H9 (cell line): ENCODE data around the gene CADPS2. TPM values are rescaled to one million over a fixed set of nuclear protein-coding genes. Genes with fewer than 3 reads are reported as not detected.

Source experiments
- DNase-seq: peaks from one replicate; pipeline ENCODE4 v3.0.0-alpha.2; 2017
- H2AFZ ChIP-seq: one replicate; pipeline ENCODE4 v1.6.1; 2013; ENCODE audit warnings: mild to moderate bottlenecking, low read length, control low read depth, moderate library complexity
- H2AK5ac ChIP-seq: 2 replicates; pipeline ENCODE4 v1.6.1; 2013; ENCODE audit warnings: low read length, control low read depth, mixed read lengths; ENCODE audit not compliant: insufficient read length
- H2BK120ac ChIP-seq: one replicate; pipeline ENCODE4 v1.6.1; 2013; ENCODE audit warnings: low read depth, mild to moderate bottlenecking, low read length, control low read depth, inconsistent platforms; ENCODE audit not compliant: poor library complexity, severe bottlenecking
- H2BK12ac ChIP-seq: 2 replicates; pipeline ENCODE4 v1.6.1; 2013; ENCODE audit warnings: low read length, control low read depth, mixed read lengths, low read depth; ENCODE audit not compliant: insufficient read length
- H2BK15ac ChIP-seq: 2 replicates; pipeline ENCODE4 v1.6.1; 2013; ENCODE audit warnings: low read depth, low read length, control low read depth
- H2BK20ac ChIP-seq: one replicate; pipeline ENCODE4 v1.6.1; 2013; ENCODE audit warnings: low read depth, mild to moderate bottlenecking, low read length, control low read depth, inconsistent platforms; ENCODE audit not compliant: poor library complexity, severe bottlenecking
- H2BK5ac ChIP-seq: 2 replicates; pipeline ENCODE4 v1.6.1; 2013; ENCODE audit warnings: low read length, control low read depth, mixed read lengths; ENCODE audit not compliant: insufficient read length
- H3K14ac ChIP-seq: 2 replicates; pipeline ENCODE4 v1.6.1; 2013; ENCODE audit warnings: low read length, control low read depth; ENCODE audit not compliant: insufficient read depth
- H3K18ac ChIP-seq: 2 replicates; pipeline ENCODE4 v1.6.1; 2013; ENCODE audit warnings: low read depth, mild to moderate bottlenecking, mixed read lengths, low read length, control low read depth; ENCODE audit not compliant: insufficient read length
- H3K23ac ChIP-seq: 2 replicates; pipeline ENCODE4 v1.6.1; 2013; ENCODE audit warnings: low read length, control low read depth, mixed read lengths, low read depth; ENCODE audit not compliant: insufficient read length
- H3K23me2 ChIP-seq: 2 replicates; pipeline ENCODE4 v1.6.1; 2013; ENCODE audit warnings: low read depth, mild to moderate bottlenecking, mixed read lengths, low read length, control low read depth; ENCODE audit not compliant: insufficient read length, poor library complexity, severe bottlenecking
- H3K27ac ChIP-seq: 2 replicates; pipeline ENCODE4 v1.5.1; 2013; ENCODE audit warnings: low read length, control low read depth, mixed read lengths, low read depth; ENCODE audit not compliant: insufficient read length
- H3K27me3 ChIP-seq: 2 replicates; pipeline ENCODE4 v1.6.1; 2013; ENCODE audit warnings: low read length, control low read depth, inconsistent platforms; ENCODE audit not compliant: insufficient read depth
- H3K4ac ChIP-seq: 2 replicates; pipeline ENCODE4 v1.6.1; 2013; ENCODE audit warnings: low read depth, mild to moderate bottlenecking, control low read depth, inconsistent platforms, low read length, moderate library complexity
- H3K4me1 ChIP-seq: 2 replicates; pipeline ENCODE4 v1.6.1; 2013; ENCODE audit warnings: low read length, control low read depth, inconsistent platforms; ENCODE audit not compliant: insufficient read depth
- H3K4me2 ChIP-seq: 2 replicates; pipeline ENCODE4 v1.6.1; 2013; ENCODE audit warnings: low read length, control low read depth, mixed read lengths; ENCODE audit not compliant: insufficient read length, insufficient read depth
- H3K56ac ChIP-seq: 2 replicates; pipeline ENCODE4 v1.6.1; 2013; ENCODE audit warnings: low read depth, mild to moderate bottlenecking, mixed read lengths, low read length, control low read depth; ENCODE audit not compliant: insufficient read length
- H3K79me1 ChIP-seq: 2 replicates; pipeline ENCODE4 v1.6.1; 2013; ENCODE audit warnings: low read depth, mild to moderate bottlenecking, moderate library complexity, low read length, control low read depth, inconsistent platforms; ENCODE audit not compliant: insufficient read depth, poor library complexity, severe bottlenecking
- H3K79me2 ChIP-seq: 2 replicates; pipeline ENCODE4 v1.6.1; 2013; ENCODE audit warnings: low read length, control low read depth, inconsistent platforms; ENCODE audit not compliant: insufficient read depth
- H3K9ac ChIP-seq: 2 replicates; pipeline ENCODE4 v1.6.1; 2013; ENCODE audit warnings: low read length, control low read depth, mixed read lengths; ENCODE audit not compliant: insufficient read length; ENCODE audit errors: extremely low read depth
- H3K9me3 ChIP-seq: one replicate; pipeline ENCODE4 v1.6.1; 2013; ENCODE audit warnings: low read depth, low read length, inconsistent platforms; ENCODE audit not compliant: control insufficient read depth
- H3T11ph ChIP-seq: one replicate; pipeline ENCODE4 v1.6.1; 2013; ENCODE audit warnings: mild to moderate bottlenecking, low read length, control low read depth, inconsistent platforms
- H4K20me1 ChIP-seq: one replicate; pipeline ENCODE4 v1.6.1; 2013; ENCODE audit not compliant: control insufficient read depth, insufficient read length, insufficient read depth
- H4K5ac ChIP-seq: 2 replicates; pipeline ENCODE4 v1.6.1; 2013; ENCODE audit warnings: low read depth, mild to moderate bottlenecking, mixed read lengths, low read length, control low read depth; ENCODE audit not compliant: insufficient read length
- H4K8ac ChIP-seq: replicated peaks from 2 replicates; pipeline ENCODE4 v1.6.1; 2013; ENCODE audit warnings: low read length, control low read depth, mixed read lengths, low read depth; ENCODE audit not compliant: insufficient read length
- H4K91ac ChIP-seq: 2 replicates; pipeline ENCODE4 v1.6.1; 2013; ENCODE audit warnings: low read depth, mild to moderate bottlenecking, moderate library complexity, mixed read lengths, low read length, control low read depth; ENCODE audit not compliant: insufficient read length
- H3K27ac Mint-ChIP-seq, 3 experiments: 2 replicates in 2 of 3; 3 replicates in 1 of 3; pipeline ENCODE4 v1.8.0; 2020 to 2021; ENCODE audit warnings: mixed read lengths in 3 of 3, mild to moderate bottlenecking in 1 of 3, moderate library complexity in 1 of 3
- H3K27me3 Mint-ChIP-seq: 2 replicates; pipeline ENCODE4 v1.8.0; 2021; ENCODE audit warnings: low read depth, mild to moderate bottlenecking, moderate library complexity, mixed read lengths
- H3K36me3 Mint-ChIP-seq, 3 experiments: 2 replicates in 2 of 3; 3 replicates in 1 of 3; pipeline ENCODE4 v1.8.0; 2020 to 2021; ENCODE audit warnings: low read depth in 3 of 3, mixed read lengths in 3 of 3; ENCODE audit not compliant: insufficient read depth in 1 of 3
- H3K4me1 Mint-ChIP-seq, 2 experiments: 2 replicates each; pipeline ENCODE4 v1.8.0; 2020; ENCODE audit warnings: mixed read lengths in 2 of 2
- H3K4me3 Mint-ChIP-seq, 2 experiments: 2 replicates in 1 of 2; 3 replicates in 1 of 2; pipeline ENCODE4 v1.8.0; 2020 to 2021; ENCODE audit warnings: mild to moderate bottlenecking in 2 of 2, mixed read lengths in 2 of 2, moderate library complexity in 1 of 2
- H3K9me3 Mint-ChIP-seq, 2 experiments: 2 replicates in 1 of 2; 3 replicates in 1 of 2; pipeline ENCODE4 v1.8.0; 2020; ENCODE audit warnings: mild to moderate bottlenecking in 2 of 2, mixed read lengths in 2 of 2, moderate library complexity in 1 of 2
- CTCF ChIP-seq: fragments of 200-600 bp; sonication (generic); conservative IDR thresholded peaks from 3 replicates; pipeline ENCODE4 v1.8.0; 2021; ENCODE audit warnings: antibody characterized with exemption, mild to moderate bottlenecking
- WGBS: extraction: QIAGEN DNeasy Blood & Tissue Kit; methylation state at CpG from one replicate; pipeline ENCODE4 v1.1.7; 2013; ENCODE audit warnings: missing lambda C conversion rate, low lambda C conversion rate, mixed read lengths; ENCODE audit not compliant: insufficient read length; ENCODE audit errors: extremely low coverage; 5-methylcytosine and 5-hydroxymethylcytosine counted together
- total RNA-seq: library from RNA; stranded (reverse); gene quantifications from 2 replicates; pipeline ENCODE4 v1.2.1, GENCODE V29; 2021

The CADPS2 gene
- total RNA-seq, 1 experiment from 2014 or later: 7.1 TPM

GRCh38 chr7:122626785-122627184 lies 259.5 kb downstream of the CADPS2 start:
- Histone ChIP-seq H3K23me2 (no peaks in the 10 kb centered on the region), H3K4ac (no peak overlapping the region), H3K9ac (no peak overlapping the region), H3K27me3 (no peaks in the 10 kb centered on the region), H3K18ac (no peak overlapping the region), H4K20me1 (no peaks in the 10 kb centered on the region), H3K79me1 (no peaks in the 10 kb centered on the region), H4K5ac (no peak overlapping the region), H4K91ac (no peak overlapping the region), H3K56ac (no peak overlapping the region), H4K8ac (no peak overlapping the region), H3K14ac (no peak overlapping the region), H2BK15ac (no peak overlapping the region), H2BK20ac (no peak overlapping the region), H2BK5ac (no peak overlapping the region), H3K27ac (no peak overlapping the region), H3K79me2 (no peaks in the 10 kb centered on the region), H2AFZ (no peak overlapping the region), H3K4me1 (peaks cover 2% of the 10 kb centered on the region; the same call in 1 of the 2 replicates), H2BK120ac (no peak overlapping the region), H3K23ac (no peak overlapping the region), H3K9me3 (no peaks in the 10 kb centered on the region), H3K4me2 (no peak overlapping the region), H3T11ph (no peak overlapping the region), H2BK12ac (no peak overlapping the region), H2AK5ac (no peak overlapping the region)
- DNase-seq: no peak
- no peaks in the 10 kb centered on the region for H3K27me3 Mint-ChIP-seq
- H3K4me3 Mint-ChIP-seq: no peak overlapping the region
- no CpG with 5 or more reads among the region's 3 CpGs for WGBS
- no peaks in the 10 kb centered on the region for H3K9me3 Mint-ChIP-seq
- TF ChIP-seq CTCF: no peak
- H3K4me1 Mint-ChIP-seq: peaks cover 0 to 2% of the 10 kb centered on the region in 2 experiments; a peak in 1 of 4 replicates
- H3K27ac Mint-ChIP-seq: no peak overlapping the region; a peak in 1 of 7 replicates
- no peaks in the 10 kb centered on the region for H3K36me3 Mint-ChIP-seq
